ENCODE results near the gene BTBD1. TPM values are rescaled to one million over a fixed set of nuclear protein-coding genes. Genes with fewer than 3 reads are reported as not detected.

Gene BTBD1
- total RNA-seq, 2 donors from 2014 or later = 62.3 to 73.4 TPM

DNA sequence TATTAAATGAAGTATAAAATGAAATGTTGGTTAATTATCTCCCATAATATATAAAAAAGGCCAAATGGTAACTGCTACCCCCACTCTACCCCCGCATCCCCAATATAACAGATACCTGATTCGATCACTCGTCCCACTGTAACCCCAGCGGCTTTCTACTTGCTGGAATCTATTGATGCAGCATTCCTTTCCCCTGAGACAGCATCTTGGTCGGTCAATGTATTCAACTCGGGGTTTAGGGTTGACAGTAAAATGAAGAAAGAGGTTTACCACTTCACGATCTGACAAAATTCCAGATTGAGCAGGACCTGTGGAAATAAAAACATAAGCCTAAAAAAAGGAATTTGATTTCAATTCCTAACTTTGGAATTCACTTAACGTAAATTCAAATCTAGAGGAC is 37.0 kb downstream of the BTBD1 start:
- TF ChIP-seq, protein P1, sequence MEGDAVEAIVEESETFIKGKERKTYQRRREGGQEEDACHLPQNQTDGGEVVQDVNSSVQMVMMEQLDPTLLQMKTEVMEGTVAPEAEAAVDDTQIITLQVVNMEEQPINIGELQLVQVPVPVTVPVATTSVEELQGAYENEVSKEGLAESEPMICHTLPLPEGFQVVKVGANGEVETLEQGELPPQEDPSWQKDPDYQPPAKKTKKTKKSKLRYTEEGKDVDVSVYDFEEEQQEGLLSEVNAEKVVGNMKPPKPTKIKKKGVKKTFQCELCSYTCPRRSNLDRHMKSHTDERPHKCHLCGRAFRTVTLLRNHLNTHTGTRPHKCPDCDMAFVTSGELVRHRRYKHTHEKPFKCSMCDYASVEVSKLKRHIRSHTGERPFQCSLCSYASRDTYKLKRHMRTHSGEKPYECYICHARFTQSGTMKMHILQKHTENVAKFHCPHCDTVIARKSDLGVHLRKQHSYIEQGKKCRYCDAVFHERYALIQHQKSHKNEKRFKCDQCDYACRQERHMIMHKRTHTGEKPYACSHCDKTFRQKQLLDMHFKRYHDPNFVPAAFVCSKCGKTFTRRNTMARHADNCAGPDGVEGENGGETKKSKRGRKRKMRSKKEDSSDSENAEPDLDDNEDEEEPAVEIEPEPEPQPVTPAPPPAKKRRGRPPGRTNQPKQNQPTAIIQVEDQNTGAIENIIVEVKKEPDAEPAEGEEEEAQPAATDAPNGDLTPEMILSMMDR (IDR thresholded peaks at IDR 0.05) = no peak
- ATAC-seq (ENCODE audit: insufficient number of reproducible peaks, low FRiP score, low read depth) (no peak), DNase-seq (ENCODE audit: low spot score) (no peak)
- Histone ChIP-seq H3K36me3 (peaks cover 18% of the 10 kb centered on the region), H3K27ac (no peak overlapping the region), H3K27me3 (replicated peaks; ENCODE audit: insufficient read depth) (no peaks in the 10 kb centered on the region), H3K9me3 (no peaks in the 10 kb centered on the region), H3K4me3 (no peak overlapping the region), H3K4me1 (ENCODE audit: control insufficient read depth in 1 of 2, low read depth in 2 of 2) (no peaks in the 10 kb centered on the region)

DNA sequence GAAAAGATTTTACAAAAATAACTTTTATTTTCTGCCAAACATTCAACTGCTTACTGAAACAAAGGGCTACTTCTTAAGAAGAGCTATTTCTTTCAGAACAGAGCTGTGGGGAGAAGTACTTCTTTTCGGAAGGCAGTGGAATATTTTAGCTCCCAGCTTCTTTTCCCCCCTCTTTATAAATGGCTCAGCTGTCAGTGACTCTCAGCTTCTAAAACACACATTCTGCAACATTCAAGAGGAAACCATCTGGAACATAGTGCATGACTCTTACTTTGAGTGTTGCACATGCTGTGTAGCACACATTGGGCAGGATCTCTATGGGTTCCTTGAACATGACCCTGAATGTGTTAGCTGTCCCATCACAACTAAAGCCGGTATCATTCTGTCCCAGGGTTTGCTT is 48.6 kb downstream of the BTBD1 start:
- H3K27ac ChIP-seq = no peak overlapping the region
- H3K27me3 ChIP-seq (replicated peaks; ENCODE audit: insufficient read depth) = no peaks in the 10 kb centered on the region
- ATAC-seq (ENCODE audit: insufficient number of reproducible peaks, low FRiP score, low read depth) (no peak), DNase-seq (ENCODE audit: low spot score) (no peak)
- H3K9me3 ChIP-seq = no peaks in the 10 kb centered on the region
- H3K4me3 ChIP-seq = no peak overlapping the region
- peaks cover 9% of the 10 kb centered on the region for H3K36me3 ChIP-seq
- TF ChIP-seq, protein P1 (IDR thresholded peaks at IDR 0.05) = no peak
- H3K4me1 ChIP-seq (ENCODE audit: control insufficient read depth in 1 of 2, low read depth in 2 of 2) = no peaks in the 10 kb centered on the region

DNA sequence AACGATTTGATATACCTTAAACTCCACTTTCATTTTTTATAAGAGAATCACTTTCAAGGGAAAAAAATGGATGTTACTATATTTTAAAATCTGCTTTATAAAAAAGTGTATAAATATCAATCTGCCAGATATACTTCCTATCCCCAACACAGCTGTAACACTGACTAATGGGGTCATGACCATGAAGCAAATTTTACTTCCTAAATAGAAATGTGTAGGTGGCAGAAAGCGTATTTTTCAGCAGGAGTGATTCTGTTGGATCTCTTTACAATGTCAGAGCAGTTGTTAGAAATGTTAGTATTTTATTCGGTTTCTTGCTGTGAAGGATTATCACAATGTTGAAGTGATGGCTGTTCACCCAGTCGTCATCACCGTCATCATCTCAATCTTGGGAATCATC is 50.1 kb downstream of the BTBD1 start:
- Histone ChIP-seq H3K36me3 (peaks cover 9% of the 10 kb centered on the region), H3K9me3 (no peaks in the 10 kb centered on the region), H3K4me1 (ENCODE audit: control insufficient read depth in 1 of 2, low read depth in 2 of 2) (peaks cover 5 to 10% of the 10 kb centered on the region in 2 donors), H3K27me3 (replicated peaks; ENCODE audit: insufficient read depth) (no peaks in the 10 kb centered on the region), H3K27ac (no peak overlapping the region), H3K4me3 (no peak overlapping the region)
- ATAC-seq (ENCODE audit: insufficient number of reproducible peaks, low FRiP score, low read depth) (no peak), DNase-seq (ENCODE audit: low spot score) (no peak)
- TF ChIP-seq, protein P1 (IDR thresholded peaks at IDR 0.05) = no peak

DNA sequence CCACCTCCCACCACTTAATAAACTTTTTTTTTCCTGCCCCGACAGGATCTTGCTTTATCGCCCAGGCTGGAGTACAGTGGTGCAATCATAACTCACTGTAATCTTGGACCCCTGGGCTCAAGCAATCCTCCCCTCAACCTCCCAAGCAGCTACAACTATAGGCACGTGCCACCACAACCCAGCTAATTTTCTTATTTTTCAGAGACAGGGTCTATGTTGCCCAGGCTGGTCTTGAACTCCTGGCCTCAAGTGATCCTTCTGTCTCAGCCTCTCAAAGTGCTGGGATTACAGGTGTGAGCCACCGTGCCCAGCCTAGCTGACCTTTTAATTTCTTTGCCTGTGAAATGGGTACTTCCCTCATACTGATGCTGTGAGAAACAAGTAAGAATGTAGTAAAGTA is 51.7 kb downstream of the BTBD1 start:
- Histone ChIP-seq H3K9me3 (no peaks in the 10 kb centered on the region), H3K4me1 (ENCODE audit: control insufficient read depth in 1 of 2, low read depth in 2 of 2) (peaks cover 11 to 18% of the 10 kb centered on the region in 2 donors)
- no peak for ATAC-seq (ENCODE audit: insufficient number of reproducible peaks, low FRiP score, low read depth)

DNA sequence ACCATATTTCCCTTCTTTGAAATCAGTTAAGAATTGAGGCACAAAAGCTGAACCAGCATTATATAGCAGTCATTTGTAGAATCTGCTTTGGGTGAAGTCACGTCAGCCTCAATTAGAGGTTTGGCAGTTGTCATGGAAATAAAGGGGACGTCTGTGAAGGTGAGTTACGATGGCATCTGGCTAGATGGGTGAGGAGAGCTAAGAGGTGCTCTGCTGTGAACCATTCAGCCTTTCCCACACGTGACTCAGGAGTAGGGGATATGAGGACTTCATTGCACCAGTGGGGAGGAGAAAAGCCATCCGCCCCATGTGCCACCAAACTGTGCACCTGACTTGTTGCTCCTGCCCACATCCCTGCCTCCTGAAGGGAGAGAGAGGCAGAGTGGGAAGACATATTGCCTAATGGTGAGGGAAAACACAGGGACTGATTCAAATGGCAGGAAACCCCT is 52.8 kb downstream of the BTBD1 start:
- Histone ChIP-seq H3K27me3 (replicated peaks; ENCODE audit: insufficient read depth) (no peaks in the 10 kb centered on the region), H3K27ac (no peak overlapping the region), H3K9me3 (no peaks in the 10 kb centered on the region), H3K36me3 (peaks cover 3% of the 10 kb centered on the region), H3K4me1 (ENCODE audit: control insufficient read depth in 1 of 2, low read depth in 2 of 2) (peaks cover 17 to 29% of the 10 kb centered on the region in 2 donors), H3K4me3 (no peak overlapping the region)
- TF ChIP-seq, protein P1 (IDR thresholded peaks at IDR 0.05) = no peak
- DNase-seq (ENCODE audit: low spot score) = no peak
- ATAC-seq (ENCODE audit: insufficient number of reproducible peaks, low FRiP score, low read depth) = no peak

More for the DNA sequence above, 51.7 kb downstream of the BTBD1 start:
- Histone ChIP-seq H3K36me3 (peaks cover 9% of the 10 kb centered on the region), H3K27ac (no peak overlapping the region), H3K4me3 (no peak overlapping the region), H3K27me3 (replicated peaks; ENCODE audit: insufficient read depth) (no peaks in the 10 kb centered on the region)
- no peak for DNase-seq (ENCODE audit: low spot score)
- TF ChIP-seq, protein P1 (IDR thresholded peaks at IDR 0.05) = no peak
